DND-41 (cell line): ENCODE data around the gene CACNA2D1.

Experiments used
- CTCF ChIP-seq: IDR thresholded peaks from 2 replicates; pipeline ENCODE4 v1.5.1; 2012; ENCODE audit warnings: borderline replicate concordance, low read length, moderate library complexity, mild to moderate bottlenecking; ENCODE audit not compliant: poor library complexity, severe bottlenecking; ENCODE audit errors: extremely low read depth
- EZH2 ChIP-seq: IDR thresholded peaks from 3 replicates; pipeline ENCODE4 v1.6.1; 2012; ENCODE audit warnings: borderline replicate concordance, low read depth, mild to moderate bottlenecking, moderate library complexity, low read length, inconsistent platforms; ENCODE audit not compliant: severe bottlenecking

DNA sequence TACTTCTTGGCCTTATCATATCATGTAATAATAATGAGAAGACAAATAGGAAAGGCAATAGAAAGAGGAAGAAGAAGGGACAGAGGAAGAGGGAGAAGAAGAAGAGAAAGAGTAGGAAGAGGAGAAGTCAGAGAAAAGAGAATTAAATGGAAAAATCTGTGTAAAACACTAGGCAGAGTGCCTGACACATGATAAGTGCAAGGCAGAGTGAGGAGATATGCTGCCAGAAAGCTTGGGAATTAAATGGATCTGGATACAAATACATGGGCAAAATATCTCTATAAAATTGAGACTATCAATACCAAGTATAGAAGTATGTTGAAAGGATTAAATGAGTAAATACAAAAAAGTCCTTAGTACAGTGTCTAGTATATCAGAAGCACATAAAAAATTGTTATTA, 124.8 kb downstream of the CACNA2D1 start:
- TF ChIP-seq CTCF = no peak
- no peak for TF ChIP-seq EZH2
